NCI-H510A (cell line): ENCODE results near the gene PLK1.
"Not testable (repeated sequence)": the region's sequence is repeated elsewhere in the genome, so short reads cannot be mapped to it uniquely, and the experiment has no call there.

Source experiments
- DNase-seq: peaks from one replicate; lab custom pipeline; 2025; lab: John Stamatoyannopoulos, UW

PLK1 gene

GRCh38 chr16:23678430-23679273 is at the start of gene PLK1:
PLK1 (plus strand) TSS chr16:23678889; CDS start chr16:23678933, 44 bp downstream.
- peak; percentile 92 for DNase-seq

- no peak for DNase-seq
Observed at GRCh38 chr16:23629516-23629915, 49.2 kb upstream of the PLK1 start.

GRCh38 chr16:23631874-23632273 is 46.8 kb upstream of the PLK1 start:
- not testable (repeated sequence) for DNase-seq

GRCh38 chr16:23634461-23635036 is 44.1 kb upstream of the PLK1 start:
- DNase-seq = no peak

- DNase-seq = no peak
Observed at GRCh38 chr16:23635958-23636357, 42.7 kb upstream of the PLK1 start.

- DNase-seq = no peak
Observed at GRCh38 chr16:23640615-23640930, 38.1 kb upstream of the PLK1 start.

GRCh38 chr16:23640931-23641765 is 37.5 kb upstream of the PLK1 start, which contains the start of the genes DCTN5 and PALB2:
DCTN5 (plus strand) TSS chr16:23641466; CDS start chr16:23641543, 77 bp downstream.
PALB2 (minus strand) TSS chr16:23641310; CDS start chr16:23641157, 153 bp downstream.
- peak; percentile 96 for DNase-seq

- no peak for DNase-seq
Observed at GRCh38 chr16:23642246-23642774, 36.4 kb upstream of the PLK1 start.

- DNase-seq = no peak
Observed at GRCh38 chr16:23650674-23651416, 27.8 kb upstream of the PLK1 start.

- no peak for DNase-seq
Observed at GRCh38 chr16:23651943-23652468, 26.7 kb upstream of the PLK1 start.

- no peak for DNase-seq
Observed at GRCh38 chr16:23663918-23664317, 14.8 kb upstream of the PLK1 start.

GRCh38 chr16:23666571-23667354 is 11.9 kb upstream of the PLK1 start:
- no peak for DNase-seq

- DNase-seq = no peak
Observed at GRCh38 chr16:23667355-23667659, 11.4 kb upstream of the PLK1 start.

GRCh38 chr16:23668225-23668624 is 10.5 kb upstream of the PLK1 start:
- no peak for DNase-seq

GRCh38 chr16:23668873-23669272 is 9.8 kb upstream of the PLK1 start:
- no peak for DNase-seq

- DNase-seq = no peak
Observed at GRCh38 chr16:23670137-23670776, 8.4 kb upstream of the PLK1 start.

GRCh38 chr16:23673971-23674614 is 4.6 kb upstream of the PLK1 start:
- no peak for DNase-seq

- no peak for DNase-seq
Observed at GRCh38 chr16:23676924-23677480, 1.7 kb upstream of the PLK1 start.

- peak; percentile 51 for DNase-seq
Observed at GRCh38 chr16:23679274-23679985, 741 bp downstream of the PLK1 start.
